ENCODE results near the gene BAIAP3. TPM values are rescaled to one million over a fixed set of nuclear protein-coding genes. Genes with fewer than 3 reads are reported as not detected.

The BAIAP3 gene
- total RNA-seq, 4 donors from 2014 or later = 0.05 to 4.4 (median 2.5) TPM

GRCh38 chr16:1315081-1316032 is 18.1 kb upstream of the BAIAP3 start:
- peaks cover 27 to 37% of the 10 kb centered on the region in 2 donors for H3K4me1 ChIP-seq
- in situ Hi-C loops (cut with MboI; ENCODE audit: low sequenced_read_pairs in 4 of 4) = no loop called here
- TF ChIP-seq CTCF (IDR thresholded peaks at IDR 0.05 in 4 of 5, conservative IDR thresholded peaks at IDR 0.05 in 1 of 5) (no peak), POLR2A (IDR thresholded peaks at IDR 0.05) (no peak)
- ATAC-seq (no peak), DNase-seq (no peak)
- H3K36me3 ChIP-seq = peaks cover 0 to 66% of the 10 kb centered on the region in 2 donors
- no peaks in the 10 kb centered on the region for H3K9me3 ChIP-seq
- H3K27me3 ChIP-seq = no peaks in the 10 kb centered on the region
- no peak overlapping the region for H3K27ac ChIP-seq
- H3K4me3 ChIP-seq = no peak overlapping the region
- intact Hi-C loops (cut with DNase I; ENCODE audit: low total_unique reads) = no loop called here

GRCh38 chr16:1316033-1316405 is 17.4 kb upstream of the BAIAP3 start:
- Histone ChIP-seq H3K27me3 (no peaks in the 10 kb centered on the region), H3K4me1 (peaks cover 20 to 31% of the 10 kb centered on the region in 2 donors), H3K27ac (no peak overlapping the region), H3K36me3 (peaks cover 0 to 73% of the 10 kb centered on the region in 2 donors), H3K9me3 (no peaks in the 10 kb centered on the region), H3K4me3 (no peak overlapping the region)
- DNase-seq (no peak), ATAC-seq (no peak)
- in situ Hi-C loops (cut with MboI; ENCODE audit: low sequenced_read_pairs in 4 of 4) = no loop called here
- TF ChIP-seq CTCF (IDR thresholded peaks at IDR 0.05 in 4 of 5, conservative IDR thresholded peaks at IDR 0.05 in 1 of 5) = no peak
- intact Hi-C loops (cut with DNase I; ENCODE audit: low total_unique reads) = no loop called here

GRCh38 chr16:1317479-1318267 is 15.8 kb upstream of the BAIAP3 start:
- Histone ChIP-seq H3K4me3 (no peak overlapping the region), H3K9me3 (no peaks in the 10 kb centered on the region), H3K27ac (no peak overlapping the region), H3K36me3 (peaks cover 0 to 79% of the 10 kb centered on the region in 2 donors), H3K27me3 (no peaks in the 10 kb centered on the region), H3K4me1 (peaks cover 4 to 14% of the 10 kb centered on the region in 2 donors)
- ATAC-seq (no peak), DNase-seq (no peak)
- no peak for TF ChIP-seq POLR2A (IDR thresholded peaks at IDR 0.05)
- no peak for TF ChIP-seq CTCF (IDR thresholded peaks at IDR 0.05 in 4 of 5, conservative IDR thresholded peaks at IDR 0.05 in 1 of 5)
- in situ Hi-C loops (cut with MboI; ENCODE audit: low sequenced_read_pairs in 4 of 4) = no loop called here
- intact Hi-C loops (cut with DNase I; ENCODE audit: low total_unique reads) = no loop called here

- peaks cover 0 to 9% of the 10 kb centered on the region in 2 donors for H3K4me1 ChIP-seq
- H3K27me3 ChIP-seq = no peaks in the 10 kb centered on the region
- in situ Hi-C loops (cut with MboI; ENCODE audit: low sequenced_read_pairs in 4 of 4) = no loop called here
- intact Hi-C loops (cut with DNase I; ENCODE audit: low total_unique reads) = no loop called here
- peaks cover 0 to 79% of the 10 kb centered on the region in 2 donors for H3K36me3 ChIP-seq
- no peak for ATAC-seq
- no peak for DNase-seq
- H3K9me3 ChIP-seq = no peaks in the 10 kb centered on the region
- no peak overlapping the region for H3K27ac ChIP-seq
- TF ChIP-seq POLR2A (IDR thresholded peaks at IDR 0.05) (no peak), CTCF (IDR thresholded peaks at IDR 0.05 in 4 of 5, conservative IDR thresholded peaks at IDR 0.05 in 1 of 5) (no peak)
- H3K4me3 ChIP-seq = no peak overlapping the region
Measured at GRCh38 chr16:1318268-1318545, 15.2 kb upstream of the BAIAP3 start.
